ENCODE data around the gene SCYGR1.

SCYGR1 gene

GRCh38 chr2:227406177-227407031, 18.7 kb upstream of the SCYGR1 start:
- Histone ChIP-seq H2BK12ac (ENCODE audit: low read length) (no peak overlapping the region), H3K4me2 (ENCODE audit: low read length) (no peak overlapping the region), H4K12ac (ENCODE audit: low read depth, low read length) (no peak overlapping the region), H3K79me1 (ENCODE audit: low read length) (no peaks in the 10 kb centered on the region), H3K4me3 (ENCODE audit: low read depth, low read length) (no peak overlapping the region), H3K4ac (ENCODE audit: low read depth, low read length) (no peak overlapping the region), H3K27me3 (ENCODE audit: insufficient read depth, low read length) (no peaks in the 10 kb centered on the region), H3K14ac (ENCODE audit: low read length) (no peak overlapping the region), H2AFZ (ENCODE audit: insufficient read depth, low read length, poor library complexity) (no peak overlapping the region), H3K4me1 (ENCODE audit: control insufficient read depth in 1 of 2, insufficient read depth in 2 of 2, low read length in 2 of 2) (peaks cover 8 to 13% of the 10 kb centered on the region in 2 experiments), H2BK120ac (ENCODE audit: insufficient read depth, low read length, poor library complexity) (no peak overlapping the region), H4K91ac (ENCODE audit: low read depth, low read length) (peak overlapping the region; percentile 49), H4K8ac (ENCODE audit: low read depth, low read length) (no peak overlapping the region), H2BK5ac (ENCODE audit: low read depth, low read length, poor library complexity) (no peak overlapping the region), H3K9ac (ENCODE audit: low read length) (no peak overlapping the region), H2AK5ac (ENCODE audit: low read length) (no peak overlapping the region), H3K18ac (ENCODE audit: low read length) (no peak overlapping the region), H3K27ac (ENCODE audit: low read depth, low read length) (peak overlapping the region; percentile 30), H3K79me2 (ENCODE audit: control insufficient read depth, insufficient read depth, low read length, poor library complexity) (no peaks in the 10 kb centered on the region), H3K23ac (ENCODE audit: low read length) (peak overlapping the region; percentile 33), H3K9me3 (ENCODE audit: insufficient read depth, low read depth, low read length) (no peaks in the 10 kb centered on the region), H3K36me3 (ENCODE audit: control insufficient read depth in 1 of 2, insufficient read depth in 2 of 2, low read length in 2 of 2) (no peaks in the 10 kb centered on the region)
- no CpG with 5 or more reads among the region's 7 CpGs for WGBS (ENCODE audit: extremely low coverage, insufficient coverage, insufficient read length)
- peak; percentile 71 to 97 for DNase-seq

DNA sequence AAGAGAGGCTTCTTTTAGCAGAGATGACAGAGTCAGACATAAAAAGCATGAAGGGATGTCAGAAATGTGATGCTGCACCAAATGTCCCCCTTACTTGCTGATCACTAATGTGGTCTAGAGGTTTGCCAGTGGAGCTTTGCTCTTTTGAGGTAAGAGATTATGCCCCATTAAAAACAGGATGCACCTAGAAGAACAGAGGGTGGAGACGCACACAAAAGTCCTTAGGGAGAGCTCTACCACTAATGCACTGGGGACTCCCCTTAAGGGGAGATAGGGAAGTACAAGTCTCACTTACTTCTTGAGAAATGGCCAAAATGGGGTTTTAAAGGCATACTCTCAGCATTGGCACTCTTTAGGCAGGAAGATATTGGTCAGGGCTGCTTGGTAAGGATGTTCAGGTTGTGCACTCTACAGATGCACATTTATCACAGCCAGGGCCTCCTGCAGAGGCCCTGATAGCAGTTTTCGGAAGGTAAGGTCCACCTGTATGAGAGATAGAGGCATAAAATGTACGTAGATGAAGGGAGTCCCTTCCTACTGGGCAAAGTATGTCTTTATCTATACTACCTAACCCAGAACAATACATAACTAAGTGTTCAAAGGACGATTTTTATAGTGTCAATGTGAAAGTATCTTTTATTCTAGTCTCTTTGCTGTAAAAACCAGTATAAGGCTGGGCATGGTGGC, 17.0 kb upstream of the SCYGR1 start:
- H3K9me3 ChIP-seq (ENCODE audit: insufficient read depth, low read depth, low read length) = no peaks in the 10 kb centered on the region
- H4K12ac ChIP-seq (ENCODE audit: low read depth, low read length) = no peak overlapping the region
- no peak overlapping the region for H3K18ac ChIP-seq (ENCODE audit: low read length)
- H2AK5ac ChIP-seq (ENCODE audit: low read length) = no peak overlapping the region
- H3K79me2 ChIP-seq (ENCODE audit: control insufficient read depth, insufficient read depth, low read length, poor library complexity) = no peaks in the 10 kb centered on the region
- H3K27me3 ChIP-seq (ENCODE audit: insufficient read depth, low read length) = no peaks in the 10 kb centered on the region
- no peak for DNase-seq
- H3K4ac ChIP-seq (ENCODE audit: low read depth, low read length) = no peak overlapping the region
- no peak overlapping the region for H3K14ac ChIP-seq (ENCODE audit: low read length)
- no CpG with 5 or more reads among the region's 4 CpGs for WGBS (ENCODE audit: extremely low coverage, insufficient coverage, insufficient read length)
- no peak overlapping the region for H4K8ac ChIP-seq (ENCODE audit: low read depth, low read length)
- H2BK120ac ChIP-seq (ENCODE audit: insufficient read depth, low read length, poor library complexity) = no peak overlapping the region
- H2BK12ac ChIP-seq (ENCODE audit: low read length) = no peak overlapping the region
- no peak overlapping the region for H2BK5ac ChIP-seq (ENCODE audit: low read depth, low read length, poor library complexity)
- no peak overlapping the region for H3K23ac ChIP-seq (ENCODE audit: low read length)
- no peak overlapping the region for H3K4me3 ChIP-seq (ENCODE audit: low read depth, low read length)
- H4K91ac ChIP-seq (ENCODE audit: low read depth, low read length) = no peak overlapping the region
- peaks cover 8 to 13% of the 10 kb centered on the region in 2 experiments for H3K4me1 ChIP-seq (ENCODE audit: control insufficient read depth in 1 of 2, insufficient read depth in 2 of 2, low read length in 2 of 2)
- no peaks in the 10 kb centered on the region for H3K36me3 ChIP-seq (ENCODE audit: control insufficient read depth in 1 of 2, insufficient read depth in 2 of 2, low read length in 2 of 2)
- no peak overlapping the region for H3K9ac ChIP-seq (ENCODE audit: low read length)
- H3K79me1 ChIP-seq (ENCODE audit: low read length) = no peaks in the 10 kb centered on the region
- H2AFZ ChIP-seq (ENCODE audit: insufficient read depth, low read length, poor library complexity) = no peak overlapping the region
- H3K27ac ChIP-seq (ENCODE audit: low read depth, low read length) = no peak overlapping the region
- no peak overlapping the region for H3K4me2 ChIP-seq (ENCODE audit: low read length)

DNA sequence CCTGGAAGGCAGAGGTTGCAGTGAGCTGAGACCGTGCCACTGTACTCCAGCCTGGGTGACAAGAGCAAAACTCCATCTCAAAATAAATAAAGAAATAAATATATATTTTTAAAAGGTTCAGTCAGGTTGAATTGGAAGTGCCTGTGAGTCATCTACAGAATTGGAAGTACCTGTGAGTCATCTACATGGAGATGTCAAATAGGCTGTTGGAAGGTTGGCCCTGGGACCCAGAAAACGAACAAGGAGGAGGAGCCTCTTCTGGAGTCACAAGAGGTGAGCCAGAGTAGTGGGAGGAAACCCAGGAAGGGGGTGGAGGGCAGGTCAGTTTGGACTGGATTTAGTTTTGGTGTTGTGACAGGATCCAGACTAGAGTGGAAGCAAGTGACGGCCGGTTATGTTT, 15.2 kb upstream of the SCYGR1 start:
- Histone ChIP-seq H4K8ac (ENCODE audit: low read depth, low read length) (no peak overlapping the region), H2BK120ac (ENCODE audit: insufficient read depth, low read length, poor library complexity) (no peak overlapping the region), H3K4me3 (ENCODE audit: low read depth, low read length) (no peak overlapping the region), H2AK5ac (ENCODE audit: low read length) (no peak overlapping the region), H3K79me2 (ENCODE audit: control insufficient read depth, insufficient read depth, low read length, poor library complexity) (no peaks in the 10 kb centered on the region), H3K4me2 (ENCODE audit: low read length) (no peak overlapping the region), H4K12ac (ENCODE audit: low read depth, low read length) (no peak overlapping the region), H3K14ac (ENCODE audit: low read length) (no peak overlapping the region), H3K23ac (ENCODE audit: low read length) (no peak overlapping the region), H3K4me1 (ENCODE audit: control insufficient read depth in 1 of 2, insufficient read depth in 2 of 2, low read length in 2 of 2) (peaks cover 7 to 13% of the 10 kb centered on the region in 2 experiments), H3K27me3 (ENCODE audit: insufficient read depth, low read length) (no peaks in the 10 kb centered on the region), H3K18ac (ENCODE audit: low read length) (no peak overlapping the region), H2AFZ (ENCODE audit: insufficient read depth, low read length, poor library complexity) (no peak overlapping the region), H2BK12ac (ENCODE audit: low read length) (no peak overlapping the region), H4K91ac (ENCODE audit: low read depth, low read length) (no peak overlapping the region), H3K27ac (ENCODE audit: low read depth, low read length) (no peak overlapping the region), H3K9ac (ENCODE audit: low read length) (no peak overlapping the region), H3K36me3 (ENCODE audit: control insufficient read depth in 1 of 2, insufficient read depth in 2 of 2, low read length in 2 of 2) (no peaks in the 10 kb centered on the region), H2BK5ac (ENCODE audit: low read depth, low read length, poor library complexity) (no peak overlapping the region), H3K79me1 (ENCODE audit: low read length) (no peaks in the 10 kb centered on the region), H3K4ac (ENCODE audit: low read depth, low read length) (no peak overlapping the region), H3K9me3 (ENCODE audit: insufficient read depth, low read depth, low read length) (no peaks in the 10 kb centered on the region)
- no CpG with 5 or more reads among the region's 4 CpGs for WGBS (ENCODE audit: extremely low coverage, insufficient coverage, insufficient read length)
- DNase-seq = peak in 1 of 2 donors; percentile 32

DNA sequence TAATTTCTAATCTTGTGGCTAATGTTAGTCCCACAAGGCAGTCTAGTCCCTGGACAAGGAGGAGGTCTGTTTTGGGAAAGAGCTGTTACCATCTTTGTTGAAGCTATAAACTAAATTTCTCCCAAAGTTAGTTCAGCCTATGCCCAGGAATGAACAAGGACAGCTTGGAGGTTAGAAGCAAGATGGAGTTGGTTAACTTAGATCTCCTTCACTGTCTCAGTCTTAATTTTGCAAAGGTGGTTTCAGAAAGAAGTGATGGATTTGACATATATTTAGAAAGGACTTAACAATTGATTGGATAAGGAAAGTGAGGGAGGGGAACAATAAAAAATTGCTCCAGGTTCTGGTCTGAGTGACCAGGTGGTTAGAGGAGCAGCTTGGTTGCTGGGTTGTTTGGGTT, 14.6 kb upstream of the SCYGR1 start:
- Histone ChIP-seq H2AK5ac (ENCODE audit: low read length) (no peak overlapping the region), H4K12ac (ENCODE audit: low read depth, low read length) (no peak overlapping the region), H3K79me1 (ENCODE audit: low read length) (no peaks in the 10 kb centered on the region), H3K79me2 (ENCODE audit: control insufficient read depth, insufficient read depth, low read length, poor library complexity) (no peaks in the 10 kb centered on the region), H3K4me3 (ENCODE audit: low read depth, low read length) (no peak overlapping the region), H3K9ac (ENCODE audit: low read length) (no peak overlapping the region), H3K27ac (ENCODE audit: low read depth, low read length) (no peak overlapping the region), H3K9me3 (ENCODE audit: insufficient read depth, low read depth, low read length) (no peaks in the 10 kb centered on the region), H3K27me3 (ENCODE audit: insufficient read depth, low read length) (no peaks in the 10 kb centered on the region), H3K23ac (ENCODE audit: low read length) (no peak overlapping the region), H3K4me2 (ENCODE audit: low read length) (no peak overlapping the region), H2AFZ (ENCODE audit: insufficient read depth, low read length, poor library complexity) (no peak overlapping the region), H3K4ac (ENCODE audit: low read depth, low read length) (no peak overlapping the region), H4K91ac (ENCODE audit: low read depth, low read length) (no peak overlapping the region), H2BK12ac (ENCODE audit: low read length) (no peak overlapping the region), H2BK120ac (ENCODE audit: insufficient read depth, low read length, poor library complexity) (no peak overlapping the region), H3K14ac (ENCODE audit: low read length) (no peak overlapping the region), H4K8ac (ENCODE audit: low read depth, low read length) (no peak overlapping the region), H3K36me3 (ENCODE audit: control insufficient read depth in 1 of 2, insufficient read depth in 2 of 2, low read length in 2 of 2) (no peaks in the 10 kb centered on the region), H3K4me1 (ENCODE audit: control insufficient read depth in 1 of 2, insufficient read depth in 2 of 2, low read length in 2 of 2) (peaks cover under 1 to 10% of the 10 kb centered on the region in 2 experiments), H2BK5ac (ENCODE audit: low read depth, low read length, poor library complexity) (no peak overlapping the region), H3K18ac (ENCODE audit: low read length) (no peak overlapping the region)
- no peak for DNase-seq

All from trophoblast cell (in vitro differentiated cells and primary cell).